ENCODE results near the gene NEUROD2.

The NEUROD2 gene

GRCh38 chr17:39617446-39618245 is 9.9 kb upstream of the NEUROD2 start:
- Histone ChIP-seq H3K36me3 (ENCODE audit: control insufficient read depth in 1 of 2, insufficient read depth in 2 of 2, low read length in 2 of 2) (no peaks in the 10 kb centered on the region), H3K9me3 (ENCODE audit: control insufficient read depth in 1 of 2, low read length in 2 of 2) (no peaks in the 10 kb centered on the region), H3K4me3 (ENCODE audit: low read depth in 1 of 2, low read length in 2 of 2) (peak overlapping the region in 1 of 2 donors; percentile 67), H3K27ac (ENCODE audit: low read length) (no peak overlapping the region), H3K27me3 (ENCODE audit: low read depth, low read length) (no peaks in the 10 kb centered on the region), H3K4me1 (ENCODE audit: control insufficient read depth in 1 of 2, insufficient read depth in 2 of 2, low read length in 2 of 2) (peaks cover 5 to 11% of the 10 kb centered on the region in 2 donors)

GRCh38 chr17:39617100-39617445 is 9.4 kb upstream of the NEUROD2 start:
- peaks cover 3% of the 10 kb centered on the region for H3K27me3 ChIP-seq (ENCODE audit: low read depth, low read length)
- no peaks in the 10 kb centered on the region for H3K9me3 ChIP-seq (ENCODE audit: control insufficient read depth in 1 of 2, low read length in 2 of 2)
- peak overlapping the region in 1 of 2 donors; percentile 51 for H3K4me3 ChIP-seq (ENCODE audit: low read depth in 1 of 2, low read length in 2 of 2)
- H3K36me3 ChIP-seq (ENCODE audit: control insufficient read depth in 1 of 2, insufficient read depth in 2 of 2, low read length in 2 of 2), result no peaks in the 10 kb centered on the region
- peaks cover under 1 to 11% of the 10 kb centered on the region in 2 donors for H3K4me1 ChIP-seq (ENCODE audit: control insufficient read depth in 1 of 2, insufficient read depth in 2 of 2, low read length in 2 of 2)
- no peak overlapping the region for H3K27ac ChIP-seq (ENCODE audit: low read length)

DNA sequence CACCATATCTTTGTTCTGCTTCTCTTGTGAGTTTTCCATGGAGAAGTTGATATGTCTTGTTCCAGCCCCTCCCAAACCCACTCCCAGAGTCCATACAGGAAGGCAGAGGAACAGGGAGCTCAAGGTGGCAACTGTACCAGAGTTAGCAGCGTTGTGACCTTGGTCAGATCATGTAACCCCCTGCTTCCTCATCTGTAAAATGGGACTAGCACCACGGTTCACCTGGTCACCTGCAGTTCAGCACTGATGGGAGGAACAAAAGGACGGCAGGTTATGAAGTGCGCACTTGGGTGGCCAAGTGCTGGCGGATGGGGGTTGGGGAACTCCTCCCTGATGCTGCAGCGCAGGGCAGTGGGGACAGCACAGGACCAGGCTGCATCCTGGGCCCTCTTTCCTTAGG is 7.7 kb upstream of the NEUROD2 start:
- H3K4me1 ChIP-seq (ENCODE audit: control insufficient read depth in 1 of 2, insufficient read depth in 2 of 2, low read length in 2 of 2), result peaks cover 0 to 11% of the 10 kb centered on the region in 2 donors
- H3K36me3 ChIP-seq (ENCODE audit: control insufficient read depth in 1 of 2, insufficient read depth in 2 of 2, low read length in 2 of 2), result no peaks in the 10 kb centered on the region
- peaks cover 4% of the 10 kb centered on the region for H3K27me3 ChIP-seq (ENCODE audit: low read depth, low read length)
- no peak overlapping the region for H3K27ac ChIP-seq (ENCODE audit: low read length)
- H3K9me3 ChIP-seq (ENCODE audit: control insufficient read depth in 1 of 2, low read length in 2 of 2), result no peaks in the 10 kb centered on the region
- H3K4me3 ChIP-seq (ENCODE audit: low read depth in 1 of 2, low read length in 2 of 2), result no peak overlapping the region

GRCh38 chr17:39614545-39615157 is 6.9 kb upstream of the NEUROD2 start:
- Histone ChIP-seq H3K9me3 (ENCODE audit: control insufficient read depth in 1 of 2, low read length in 2 of 2) (no peaks in the 10 kb centered on the region), H3K27ac (ENCODE audit: low read length) (no peak overlapping the region), H3K36me3 (ENCODE audit: control insufficient read depth in 1 of 2, insufficient read depth in 2 of 2, low read length in 2 of 2) (no peaks in the 10 kb centered on the region), H3K4me3 (ENCODE audit: low read depth in 1 of 2, low read length in 2 of 2) (no peak overlapping the region), H3K27me3 (ENCODE audit: low read depth, low read length) (peaks cover 4% of the 10 kb centered on the region), H3K4me1 (ENCODE audit: control insufficient read depth in 1 of 2, insufficient read depth in 2 of 2, low read length in 2 of 2) (peaks cover 0 to 11% of the 10 kb centered on the region in 2 donors)

DNA sequence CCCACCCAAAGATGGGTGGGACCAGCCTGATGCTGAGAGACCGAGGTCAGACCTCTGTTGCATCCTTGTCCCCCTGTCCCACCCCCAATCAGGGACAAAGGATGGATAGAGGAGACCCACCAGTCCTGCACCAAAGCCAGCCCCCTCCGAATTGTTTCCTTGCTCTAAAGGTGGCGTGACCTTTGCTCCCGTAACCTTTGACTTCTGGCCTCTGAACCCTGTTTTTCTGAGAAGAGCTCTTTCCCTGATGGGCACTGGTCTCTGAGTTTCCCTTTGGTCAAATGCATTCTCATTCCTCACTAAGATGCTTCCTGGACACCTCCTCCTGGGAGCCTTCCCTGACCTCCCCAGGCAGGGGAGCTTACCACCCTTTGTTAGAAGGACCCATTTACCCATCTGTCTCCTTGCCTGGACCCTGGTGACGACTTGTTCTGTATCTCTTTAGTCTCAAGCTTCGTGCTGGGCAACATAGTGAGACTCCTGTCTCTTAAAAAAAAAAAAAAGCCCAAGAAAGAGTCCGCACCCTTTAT is 5.3 kb upstream of the NEUROD2 start:
- no peaks in the 10 kb centered on the region for H3K36me3 ChIP-seq (ENCODE audit: control insufficient read depth in 1 of 2, insufficient read depth in 2 of 2, low read length in 2 of 2)
- H3K4me1 ChIP-seq (ENCODE audit: control insufficient read depth in 1 of 2, insufficient read depth in 2 of 2, low read length in 2 of 2), result peaks cover 0 to 4% of the 10 kb centered on the region in 2 donors
- H3K27ac ChIP-seq (ENCODE audit: low read length), result no peak overlapping the region
- no peak overlapping the region for H3K4me3 ChIP-seq (ENCODE audit: low read depth in 1 of 2, low read length in 2 of 2)
- peaks cover 17% of the 10 kb centered on the region for H3K27me3 ChIP-seq (ENCODE audit: low read depth, low read length)
- H3K9me3 ChIP-seq (ENCODE audit: control insufficient read depth in 1 of 2, low read length in 2 of 2), result no peaks in the 10 kb centered on the region

GRCh38 chr17:39612291-39612894 is 4.7 kb upstream of the NEUROD2 start:
- Histone ChIP-seq H3K4me3 (ENCODE audit: low read depth in 1 of 2, low read length in 2 of 2) (no peak overlapping the region), H3K27me3 (ENCODE audit: low read depth, low read length) (peaks cover 17% of the 10 kb centered on the region), H3K36me3 (ENCODE audit: control insufficient read depth in 1 of 2, insufficient read depth in 2 of 2, low read length in 2 of 2) (no peaks in the 10 kb centered on the region), H3K27ac (ENCODE audit: low read length) (no peak overlapping the region), H3K4me1 (ENCODE audit: control insufficient read depth in 1 of 2, insufficient read depth in 2 of 2, low read length in 2 of 2) (peaks cover 0 to 3% of the 10 kb centered on the region in 2 donors), H3K9me3 (ENCODE audit: control insufficient read depth in 1 of 2, low read length in 2 of 2) (no peaks in the 10 kb centered on the region)

- Histone ChIP-seq H3K36me3 (ENCODE audit: control insufficient read depth in 1 of 2, insufficient read depth in 2 of 2, low read length in 2 of 2) (no peaks in the 10 kb centered on the region), H3K27me3 (ENCODE audit: low read depth, low read length) (peaks cover 17% of the 10 kb centered on the region), H3K27ac (ENCODE audit: low read length) (no peak overlapping the region)
These were observed 3.8 kb upstream of the NEUROD2 start for GRCh38 chr17:39611401-39612112.

DNA sequence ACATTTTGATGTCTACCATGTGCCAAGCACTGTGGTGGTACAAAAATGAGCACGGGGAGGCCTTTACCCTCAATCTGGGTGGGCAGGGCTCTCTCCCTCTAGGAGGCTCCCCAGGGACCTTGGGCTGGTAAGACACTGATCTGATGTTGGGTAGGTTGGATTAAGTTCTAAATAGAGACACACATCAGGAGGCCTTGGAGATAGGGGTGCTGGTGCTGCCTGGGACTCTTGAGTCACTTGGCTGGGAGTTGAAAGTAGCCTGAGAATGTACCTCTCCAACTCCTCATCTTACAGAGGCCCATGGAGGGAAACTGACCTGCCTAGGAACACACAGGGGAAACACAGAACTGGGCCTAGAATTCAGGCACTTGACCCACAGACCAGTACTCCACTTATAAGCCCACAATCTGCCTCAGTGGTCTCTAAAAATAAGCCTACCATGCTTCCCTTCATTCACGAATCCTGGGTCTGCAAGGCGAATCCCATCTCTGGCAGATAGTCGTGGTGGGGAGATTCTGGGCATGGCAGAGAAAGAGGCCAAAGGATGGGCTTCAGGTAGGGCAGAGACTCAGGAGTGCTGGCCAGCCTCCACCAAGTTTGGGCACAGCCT is 1.8 kb upstream of the NEUROD2 start:
- H3K27me3 ChIP-seq (ENCODE audit: low read depth, low read length), result peaks cover 34% of the 10 kb centered on the region
- peaks cover 0 to 29% of the 10 kb centered on the region in 2 donors for H3K4me1 ChIP-seq (ENCODE audit: control insufficient read depth in 1 of 2, insufficient read depth in 2 of 2, low read length in 2 of 2)
- no peak overlapping the region for H3K27ac ChIP-seq (ENCODE audit: low read length)
- H3K36me3 ChIP-seq (ENCODE audit: control insufficient read depth in 1 of 2, insufficient read depth in 2 of 2, low read length in 2 of 2), result no peaks in the 10 kb centered on the region
- no peaks in the 10 kb centered on the region for H3K9me3 ChIP-seq (ENCODE audit: control insufficient read depth in 1 of 2, low read length in 2 of 2)
- H3K4me3 ChIP-seq (ENCODE audit: low read depth in 1 of 2, low read length in 2 of 2), result no peak overlapping the region

More at GRCh38 chr17:39611401-39612112, 3.8 kb upstream of the NEUROD2 start:
- Histone ChIP-seq H3K9me3 (ENCODE audit: control insufficient read depth in 1 of 2, low read length in 2 of 2) (no peaks in the 10 kb centered on the region), H3K4me3 (ENCODE audit: low read depth in 1 of 2, low read length in 2 of 2) (no peak overlapping the region), H3K4me1 (ENCODE audit: control insufficient read depth in 1 of 2, insufficient read depth in 2 of 2, low read length in 2 of 2) (peaks cover 0 to 9% of the 10 kb centered on the region in 2 donors)

DNA sequence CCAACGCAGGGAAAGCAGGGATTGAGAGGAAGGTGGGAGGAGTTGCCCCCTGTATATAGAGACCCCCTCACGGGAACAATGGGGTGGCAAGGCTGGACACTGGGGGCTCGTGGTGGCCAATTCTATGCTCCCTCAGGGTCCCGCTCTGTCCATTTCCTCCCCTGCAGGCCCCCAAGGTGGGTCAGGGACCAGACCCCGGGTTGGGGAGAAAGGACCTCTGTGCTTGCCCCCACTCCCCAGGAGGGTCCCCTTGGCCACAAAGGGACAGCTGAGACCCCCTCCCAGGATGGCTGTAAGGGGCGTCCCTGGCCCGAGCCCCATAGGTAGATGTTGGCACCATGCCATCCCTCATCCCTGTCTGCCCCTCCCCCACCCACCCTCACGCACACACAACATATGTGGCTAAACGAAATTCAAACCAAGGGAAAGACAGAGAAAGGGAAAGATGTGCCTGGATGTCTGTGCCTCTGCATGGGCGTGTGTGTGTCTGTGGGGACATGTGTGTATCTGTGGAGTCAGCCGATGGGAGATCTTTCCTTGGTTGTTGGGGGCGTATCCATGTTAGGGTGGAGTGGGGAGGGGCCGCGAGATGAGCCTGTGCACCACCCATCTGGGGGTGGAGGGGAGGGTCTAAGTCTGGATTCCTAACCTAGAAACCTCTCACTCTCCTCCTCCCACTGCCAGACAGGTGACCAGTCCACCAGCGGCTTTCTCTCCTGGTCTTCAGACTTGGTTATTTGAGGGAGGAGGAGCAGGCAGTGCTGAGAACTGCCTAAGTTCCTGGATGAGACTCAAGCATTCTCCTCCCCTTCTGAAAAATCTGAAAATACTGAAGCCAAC is 642 bp upstream of the NEUROD2 start:
- Histone ChIP-seq H3K4me1 (ENCODE audit: control insufficient read depth in 1 of 2, insufficient read depth in 2 of 2, low read length in 2 of 2) (peaks cover 0 to 36% of the 10 kb centered on the region in 2 donors), H3K9me3 (ENCODE audit: control insufficient read depth in 1 of 2, low read length in 2 of 2) (no peaks in the 10 kb centered on the region), H3K27ac (ENCODE audit: low read length) (no peak overlapping the region), H3K36me3 (ENCODE audit: control insufficient read depth in 1 of 2, insufficient read depth in 2 of 2, low read length in 2 of 2) (no peaks in the 10 kb centered on the region), H3K27me3 (ENCODE audit: low read depth, low read length) (peaks cover 44% of the 10 kb centered on the region), H3K4me3 (ENCODE audit: low read depth in 1 of 2, low read length in 2 of 2) (no peak overlapping the region)

All from muscle layer of duodenum (tissue), 2 donors.